CD4-positive, alpha-beta T cell treated with Interleukin-2 at 100 ng/mL for 4 hours (primary cell): ENCODE data around the gene CR1L.
"Not testable (repeated sequence)": the region's sequence is repeated elsewhere in the genome, so short reads cannot be mapped to it uniquely, and the experiment has no call there.

ENCODE experiments used
- DNase-seq: peaks from one replicate; pipeline ENCODE4 v3.0.0-alpha.2; 2020; ENCODE audit warnings: low spot score

CR1L gene

GRCh38 chr1:207745839-207746767 lies 101.2 kb downstream of the CR1L start:
- no peak for DNase-seq

- no peak for DNase-seq
Measured at GRCh38 chr1:207747627-207748492, 102.9 kb downstream of the CR1L start.

GRCh38 chr1:207748737-207749528 lies 104.0 kb downstream of the CR1L start:
- DNase-seq: peak; percentile 8

GRCh38 chr1:207750631-207751305 lies 105.8 kb downstream of the CR1L start:
- no peak for DNase-seq

- not testable (repeated sequence) for DNase-seq
Measured at GRCh38 chr1:207751463-207751789, 106.5 kb downstream of the CR1L start.

- DNase-seq: peak; percentile 93
Measured at GRCh38 chr1:207751790-207752455, 107.0 kb downstream of the CR1L start, which contains the start of gene CD46. Gene CD46 (plus strand): TSS chr1:207752054. CDS start chr1:207752213, 159 bp downstream.

- no peak for DNase-seq
Measured at GRCh38 chr1:207752456-207752998, 107.6 kb downstream of the CR1L start.

- no peak for DNase-seq
Measured at GRCh38 chr1:207753611-207754010, 108.7 kb downstream of the CR1L start.

- no peak for DNase-seq
Measured at GRCh38 chr1:207754011-207754410, 109.1 kb downstream of the CR1L start.

- no peak for DNase-seq
Measured at GRCh38 chr1:207754974-207755700, 110.2 kb downstream of the CR1L start.

- no peak for DNase-seq
Measured at GRCh38 chr1:207755846-207756693, 111.1 kb downstream of the CR1L start.

- DNase-seq: no peak
Measured at GRCh38 chr1:207762622-207763021, 117.7 kb downstream of the CR1L start.

- DNase-seq: no peak
Measured at GRCh38 chr1:207763091-207763490, 118.2 kb downstream of the CR1L start.

- DNase-seq: no peak
Measured at GRCh38 chr1:207763972-207764371, 119.0 kb downstream of the CR1L start.

- no peak for DNase-seq
Measured at GRCh38 chr1:207766569-207766968, 121.6 kb downstream of the CR1L start.

GRCh38 chr1:207770514-207770913 lies 125.6 kb downstream of the CR1L start:
- not testable (repeated sequence) for DNase-seq
